ENCODE results near the gene SLC16A8.

- TF ChIP-seq POLR2A (IDR thresholded peaks at IDR 0.05): no peak
- TF ChIP-seq CTCF (IDR thresholded peaks at IDR 0.05): no peak
- no peak for TF ChIP-seq EP300 (IDR thresholded peaks at IDR 0.05; ENCODE audit: low read depth)
Measured at GRCh38 chr22:38089474-38089851, 5.5 kb upstream of the SLC16A8 start.
